ENCODE data around the gene AATK. TPM values are rescaled to one million over a fixed set of nuclear protein-coding genes. Genes with fewer than 3 reads are reported as not detected.

The AATK gene
- total and polyA plus RNA-seq, 4 donors: 9.6 to 54.6 (median 23.7) TPM

DNA sequence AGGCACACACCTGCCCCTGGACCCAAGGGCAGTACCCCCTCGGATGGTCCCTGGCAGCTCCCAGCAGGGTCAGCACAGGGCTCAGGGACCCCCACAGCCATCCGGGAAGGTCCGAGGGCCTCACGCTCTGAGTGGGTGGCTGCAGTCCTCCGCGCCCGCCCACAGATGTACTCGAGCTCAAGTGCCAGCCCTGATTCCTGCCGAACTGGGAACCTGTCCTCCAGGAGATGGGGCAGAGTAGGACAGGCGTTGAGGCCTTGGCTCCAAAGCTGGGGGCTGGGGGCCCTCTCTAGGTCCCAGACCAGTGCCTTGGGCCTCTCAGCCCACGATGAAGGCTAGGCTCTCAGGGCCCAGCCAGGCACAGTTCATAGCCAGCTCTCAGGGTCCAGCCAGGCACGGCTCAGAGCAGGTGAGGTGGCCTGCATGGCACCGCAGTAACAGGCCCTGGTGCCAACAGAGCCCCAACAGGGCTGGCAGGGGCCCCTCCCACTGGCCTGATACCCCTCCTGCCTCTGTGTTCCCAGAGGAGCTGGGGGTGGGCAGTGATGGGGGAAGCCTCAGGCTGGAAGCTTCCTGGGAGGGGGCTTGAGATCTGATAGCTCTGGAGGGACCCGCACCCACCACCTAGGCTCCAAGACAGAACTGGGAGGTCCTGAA, 36.2 kb downstream of the AATK start:
- Histone ChIP-seq H3K4me3 (no peak overlapping the region), H3K4me1 (ENCODE audit: control insufficient read depth in 5 of 5, insufficient read depth in 5 of 5, low read length in 5 of 5) (peaks cover 0 to 19% (median 0%) of the 10 kb centered on the region in 5 donors), H3K27me3 (ENCODE audit: control insufficient read depth in 3 of 3, insufficient read depth in 3 of 3, low read length in 2 of 3) (no peaks in the 10 kb centered on the region), H3K9me3 (ENCODE audit: control insufficient read depth in 4 of 4, insufficient read depth in 3 of 4, low read length in 3 of 4) (no peaks in the 10 kb centered on the region), H3K27ac (ENCODE audit: low read depth in 1 of 2, low read length in 1 of 2) (peak overlapping the region in 1 of 2 donors; percentile 37), H3K9ac (ENCODE audit: insufficient read depth in 1 of 2, low read length in 2 of 2) (no peak overlapping the region), H3K36me3 (ENCODE audit: control insufficient read depth in 4 of 4, insufficient read depth in 4 of 4, low read length in 4 of 4) (peaks cover 0 to 23% (median 0%) of the 10 kb centered on the region in 4 donors)
- TF ChIP-seq, protein P1, sequence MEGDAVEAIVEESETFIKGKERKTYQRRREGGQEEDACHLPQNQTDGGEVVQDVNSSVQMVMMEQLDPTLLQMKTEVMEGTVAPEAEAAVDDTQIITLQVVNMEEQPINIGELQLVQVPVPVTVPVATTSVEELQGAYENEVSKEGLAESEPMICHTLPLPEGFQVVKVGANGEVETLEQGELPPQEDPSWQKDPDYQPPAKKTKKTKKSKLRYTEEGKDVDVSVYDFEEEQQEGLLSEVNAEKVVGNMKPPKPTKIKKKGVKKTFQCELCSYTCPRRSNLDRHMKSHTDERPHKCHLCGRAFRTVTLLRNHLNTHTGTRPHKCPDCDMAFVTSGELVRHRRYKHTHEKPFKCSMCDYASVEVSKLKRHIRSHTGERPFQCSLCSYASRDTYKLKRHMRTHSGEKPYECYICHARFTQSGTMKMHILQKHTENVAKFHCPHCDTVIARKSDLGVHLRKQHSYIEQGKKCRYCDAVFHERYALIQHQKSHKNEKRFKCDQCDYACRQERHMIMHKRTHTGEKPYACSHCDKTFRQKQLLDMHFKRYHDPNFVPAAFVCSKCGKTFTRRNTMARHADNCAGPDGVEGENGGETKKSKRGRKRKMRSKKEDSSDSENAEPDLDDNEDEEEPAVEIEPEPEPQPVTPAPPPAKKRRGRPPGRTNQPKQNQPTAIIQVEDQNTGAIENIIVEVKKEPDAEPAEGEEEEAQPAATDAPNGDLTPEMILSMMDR (IDR thresholded peaks at IDR 0.05; ENCODE audit: control extremely low read depth, extremely low read depth): no peak
- no peak for DNase-seq
- 73 to 84% methylated on average over 14 of the region's 14 CpGs for WGBS, 2 donors
- no peak for ATAC-seq (ENCODE audit: insufficient read depth, low FRiP score)

GRCh38 chr17:81129289-81129688, 36.7 kb downstream of the AATK start:
- H3K4me1 ChIP-seq (ENCODE audit: control insufficient read depth in 5 of 5, insufficient read depth in 5 of 5, low read length in 5 of 5): peaks cover 0 to 19% (median 0%) of the 10 kb centered on the region in 5 donors
- DNase-seq (no peak), ATAC-seq (ENCODE audit: insufficient read depth, low FRiP score) (no peak)
- TF ChIP-seq, protein P1 (IDR thresholded peaks at IDR 0.05; ENCODE audit: control extremely low read depth, extremely low read depth): no peak
- H3K36me3 ChIP-seq (ENCODE audit: control insufficient read depth in 4 of 4, insufficient read depth in 4 of 4, low read length in 4 of 4): peaks cover 0 to 27% (median 0%) of the 10 kb centered on the region in 4 donors
- no peaks in the 10 kb centered on the region for H3K9me3 ChIP-seq (ENCODE audit: control insufficient read depth in 4 of 4, insufficient read depth in 3 of 4, low read length in 3 of 4)
- no peak overlapping the region for H3K27ac ChIP-seq (ENCODE audit: low read depth in 1 of 2, low read length in 1 of 2)
- H3K9ac ChIP-seq (ENCODE audit: insufficient read depth in 1 of 2, low read length in 2 of 2): no peak overlapping the region
- 90 to 93% methylated on average over 10 to 11 of the region's 11 CpGs for WGBS, 2 donors
- no peaks in the 10 kb centered on the region for H3K27me3 ChIP-seq (ENCODE audit: control insufficient read depth in 3 of 3, insufficient read depth in 3 of 3, low read length in 2 of 3)
- H3K4me3 ChIP-seq: no peak overlapping the region

DNA sequence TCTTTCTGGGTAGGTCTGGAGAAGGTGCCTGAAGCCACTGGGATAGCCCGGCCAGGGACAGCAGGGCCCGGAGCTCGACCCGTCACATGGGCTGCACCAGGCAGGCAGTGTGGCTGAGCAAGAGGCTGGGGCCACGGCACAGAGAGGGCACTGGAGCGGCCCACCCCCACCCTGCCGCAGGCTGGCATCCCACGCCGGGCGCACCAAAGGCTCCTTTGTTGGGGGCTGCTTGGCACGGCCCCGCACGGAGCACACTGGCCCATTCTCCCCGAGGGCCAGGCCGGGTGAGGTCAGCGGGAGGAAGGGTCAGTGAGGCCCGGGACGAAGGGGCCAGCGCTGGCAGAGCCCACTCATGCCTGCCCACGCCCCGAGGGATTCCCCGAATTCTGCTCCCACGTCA, 37.2 kb downstream of the AATK start:
- TF ChIP-seq, protein P1 (IDR thresholded peaks at IDR 0.05; ENCODE audit: control extremely low read depth, extremely low read depth): no peak
- DNase-seq: no peak
- Histone ChIP-seq H3K27me3 (ENCODE audit: control insufficient read depth in 3 of 3, insufficient read depth in 3 of 3, low read length in 2 of 3) (no peaks in the 10 kb centered on the region), H3K36me3 (ENCODE audit: control insufficient read depth in 4 of 4, insufficient read depth in 4 of 4, low read length in 4 of 4) (peaks cover 0 to 30% (median 0%) of the 10 kb centered on the region in 4 donors), H3K27ac (ENCODE audit: low read depth in 1 of 2, low read length in 1 of 2) (no peak overlapping the region), H3K4me3 (no peak overlapping the region), H3K9ac (ENCODE audit: insufficient read depth in 1 of 2, low read length in 2 of 2) (no peak overlapping the region), H3K4me1 (ENCODE audit: control insufficient read depth in 5 of 5, insufficient read depth in 5 of 5, low read length in 5 of 5) (peaks cover 0 to 19% (median 0%) of the 10 kb centered on the region in 5 donors), H3K9me3 (ENCODE audit: control insufficient read depth in 4 of 4, insufficient read depth in 3 of 4, low read length in 3 of 4) (no peaks in the 10 kb centered on the region)
- 93 to 94% methylated on average over 21 to 23 of the region's 23 CpGs for WGBS, 2 donors
- no peak for ATAC-seq (ENCODE audit: insufficient read depth, low FRiP score)
